MM.1S (cell line): ENCODE results near the gene FBXO17.

Experiments used
- EZH2 ChIP-seq: fragments of 300-600 bp; sonication (generic); optimal IDR thresholded peaks from 2 replicates; pipeline ENCODE3; 2017; ENCODE audit warnings: low read depth, mild to moderate bottlenecking, antibody characterized with exemption, low read length, mixed read lengths
- EZH2phosphoT487 ChIP-seq: fragments of 300-600 bp; sonication (generic); IDR thresholded peaks from 2 replicates; pipeline ENCODE4 v1.6.1; 2018; ENCODE audit warnings: antibody characterized with exemption, low read length
- TF ChIP-seq, protein P1 (sequence below): fragments of 300-600 bp; sonication (generic); IDR thresholded peaks from 2 replicates; pipeline ENCODE4 v1.5.1; 2016; ENCODE audit warnings: antibody characterized with exemption, low read length, mixed read lengths

DNA sequence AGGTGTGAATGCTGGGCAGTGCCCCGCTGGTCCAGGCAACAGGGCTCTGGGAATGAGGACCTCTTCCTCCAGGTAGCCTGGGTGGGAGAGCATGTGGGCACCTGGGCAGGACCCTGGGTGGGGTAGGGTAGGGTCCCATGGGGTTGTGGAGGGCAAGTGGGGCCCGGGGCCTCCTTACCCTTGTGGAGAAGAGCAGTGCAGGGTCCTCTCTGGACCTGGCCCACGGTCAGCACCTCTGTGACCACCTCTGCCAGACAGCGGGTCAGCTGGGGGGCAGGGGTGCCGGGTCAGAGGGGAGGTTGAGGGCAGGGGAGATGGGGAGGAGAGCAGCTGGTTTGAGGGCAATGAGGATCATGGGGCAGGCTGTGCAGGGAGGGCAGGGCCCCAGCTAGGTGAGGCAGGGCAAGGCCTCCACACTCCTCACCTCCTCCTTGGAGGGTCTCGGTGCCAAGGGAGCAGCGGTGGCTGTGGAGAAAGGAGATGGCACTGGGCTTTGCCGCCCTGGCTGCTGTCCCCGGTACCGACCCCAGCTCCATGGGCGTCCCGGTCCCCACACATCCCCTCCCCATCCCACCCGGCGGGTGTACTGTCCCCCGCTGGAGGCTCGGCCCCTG, 64.0 kb downstream of the FBXO17 start:
- TF ChIP-seq, protein P1, sequence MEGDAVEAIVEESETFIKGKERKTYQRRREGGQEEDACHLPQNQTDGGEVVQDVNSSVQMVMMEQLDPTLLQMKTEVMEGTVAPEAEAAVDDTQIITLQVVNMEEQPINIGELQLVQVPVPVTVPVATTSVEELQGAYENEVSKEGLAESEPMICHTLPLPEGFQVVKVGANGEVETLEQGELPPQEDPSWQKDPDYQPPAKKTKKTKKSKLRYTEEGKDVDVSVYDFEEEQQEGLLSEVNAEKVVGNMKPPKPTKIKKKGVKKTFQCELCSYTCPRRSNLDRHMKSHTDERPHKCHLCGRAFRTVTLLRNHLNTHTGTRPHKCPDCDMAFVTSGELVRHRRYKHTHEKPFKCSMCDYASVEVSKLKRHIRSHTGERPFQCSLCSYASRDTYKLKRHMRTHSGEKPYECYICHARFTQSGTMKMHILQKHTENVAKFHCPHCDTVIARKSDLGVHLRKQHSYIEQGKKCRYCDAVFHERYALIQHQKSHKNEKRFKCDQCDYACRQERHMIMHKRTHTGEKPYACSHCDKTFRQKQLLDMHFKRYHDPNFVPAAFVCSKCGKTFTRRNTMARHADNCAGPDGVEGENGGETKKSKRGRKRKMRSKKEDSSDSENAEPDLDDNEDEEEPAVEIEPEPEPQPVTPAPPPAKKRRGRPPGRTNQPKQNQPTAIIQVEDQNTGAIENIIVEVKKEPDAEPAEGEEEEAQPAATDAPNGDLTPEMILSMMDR = no peak
- TF ChIP-seq EZH2 (no peak), EZH2phosphoT487 (no peak)
